Astrocyte (in vitro differentiated cells and primary cell): ENCODE measurements around the gene CTBP1. TPM values are rescaled to one million over a fixed set of nuclear protein-coding genes. Genes with fewer than 3 reads are reported as not detected.
A peak's percentile ranks its signal among the peaks of the same experiment; 100 is the strongest.

ENCODE experiments used
- DNase-seq: peaks from one replicate; pipeline ENCODE4 v3.0.0-alpha.2; 2010; ENCODE audit warnings: low read depth
- FAIRE-seq: peaks from 2 replicates; lab custom pipeline; 2011; peaks lifted over from hg19 to GRCh38; lab: Jason Lieb, UNC
- H2AFZ ChIP-seq: 2 replicates; pipeline ENCODE4 v1.6.0; 2012; ENCODE audit warnings: low read depth, low read length, inconsistent platforms
- H3K27ac ChIP-seq: 2 replicates; pipeline ENCODE4 v1.5.1; 2011; ENCODE audit warnings: low read depth, low read length, inconsistent platforms
- H3K27me3 ChIP-seq: 2 replicates; pipeline ENCODE4 v1.6.0; 2011; ENCODE audit warnings: low read length, inconsistent platforms; ENCODE audit not compliant: insufficient read depth
- H3K36me3 ChIP-seq: 2 replicates; pipeline ENCODE4 v1.5.1; 2011; ENCODE audit warnings: low read length, inconsistent platforms; ENCODE audit not compliant: insufficient read depth
- H3K4me1 ChIP-seq: 2 replicates; pipeline ENCODE4 v1.5.1; 2011; ENCODE audit warnings: low read length, inconsistent platforms; ENCODE audit not compliant: insufficient read depth
- H3K4me2 ChIP-seq: 2 replicates; pipeline ENCODE4 v1.6.0; 2012; ENCODE audit warnings: low read length, inconsistent platforms
- H3K4me3 ChIP-seq: 2 replicates; pipeline ENCODE4 v1.5.1; 2011; ENCODE audit warnings: low read depth, mild to moderate bottlenecking, low read length, inconsistent platforms; ENCODE audit not compliant: insufficient read depth
- H3K79me2 ChIP-seq: 2 replicates; pipeline ENCODE4 v1.6.0; 2012; ENCODE audit warnings: mild to moderate bottlenecking, low read length, inconsistent platforms; ENCODE audit not compliant: insufficient read depth
- H3K9ac ChIP-seq: 2 replicates; pipeline ENCODE4 v1.6.0; 2012; ENCODE audit warnings: mild to moderate bottlenecking, low read length, inconsistent platforms
- H3K9me3 ChIP-seq: 2 replicates; pipeline ENCODE4 v1.5.1; 2012; ENCODE audit warnings: low read depth, mild to moderate bottlenecking, low read length, inconsistent platforms; ENCODE audit not compliant: insufficient read depth
- H4K20me1 ChIP-seq: 2 replicates; pipeline ENCODE4 v1.6.0; 2012; ENCODE audit warnings: low read length, inconsistent platforms; ENCODE audit not compliant: insufficient read depth
- H3K27ac Mint-ChIP-seq: one replicate; pipeline ENCODE4 v1.8.0; 2021; ENCODE audit warnings: mild to moderate bottlenecking, mixed read lengths; ENCODE audit not compliant: unreplicated experiment
- H3K27me3 Mint-ChIP-seq: one replicate; pipeline ENCODE4 v1.8.0; 2021; ENCODE audit warnings: low read depth, mixed read lengths; ENCODE audit not compliant: unreplicated experiment
- H3K36me3 Mint-ChIP-seq: one replicate; pipeline ENCODE4 v1.8.0; 2021; ENCODE audit warnings: low read depth, mixed read lengths; ENCODE audit not compliant: unreplicated experiment
- H3K4me1 Mint-ChIP-seq: one replicate; pipeline ENCODE4 v1.8.0; 2021; ENCODE audit warnings: low read depth, mixed read lengths; ENCODE audit not compliant: unreplicated experiment
- H3K4me3 Mint-ChIP-seq: one replicate; pipeline ENCODE4 v1.8.0; 2021; ENCODE audit warnings: mild to moderate bottlenecking, moderate library complexity, mixed read lengths; ENCODE audit not compliant: unreplicated experiment
- H3K9me3 Mint-ChIP-seq: one replicate; pipeline ENCODE4 v1.8.0; 2021; ENCODE audit warnings: mild to moderate bottlenecking, mixed read lengths; ENCODE audit not compliant: unreplicated experiment
- CTCF ChIP-seq: IDR thresholded peaks from 2 replicates; pipeline ENCODE4 v1.5.1; 2011; ENCODE audit warnings: low read depth, mild to moderate bottlenecking, inconsistent platforms, low read length, moderate library complexity; ENCODE audit not compliant: insufficient read depth
- EZH2 ChIP-seq: IDR thresholded peaks from 2 replicates; pipeline ENCODE4 v1.6.1; 2012; ENCODE audit warnings: mild to moderate bottlenecking, low read length, inconsistent platforms; ENCODE audit not compliant: insufficient read depth
- total RNA-seq: library from RNA; stranded (reverse); gene quantifications from 2 replicates; pipeline ENCODE4 v1.2.1, GENCODE V29; 2021

CTBP1 gene
- total RNA-seq, 1 donor from 2014 or later: 136 TPM

GRCh38 chr4:1164956-1165545 is 83.9 kb downstream of the CTBP1 start:
- TF ChIP-seq CTCF (no peak), EZH2 (no peak)
- Mint-ChIP-seq H3K27me3 (peaks cover 31% of the 10 kb centered on the region), H3K36me3 (peaks cover 9% of the 10 kb centered on the region), H3K4me3 (no peak overlapping the region), H3K9me3 (no peaks in the 10 kb centered on the region), H3K4me1 (peaks cover 3% of the 10 kb centered on the region), H3K27ac (peak overlapping the region; percentile 82)
- Histone ChIP-seq H3K27me3 (peaks cover 8% of the 10 kb centered on the region), H3K36me3 (no peaks in the 10 kb centered on the region), H3K79me2 (no peaks in the 10 kb centered on the region), H3K9me3 (no peaks in the 10 kb centered on the region), H3K4me2 (no peak overlapping the region), H3K27ac (no peak overlapping the region), H3K9ac (no peak overlapping the region), H4K20me1 (peaks cover 2% of the 10 kb centered on the region), H2AFZ (no peak overlapping the region), H3K4me1 (peaks cover 4% of the 10 kb centered on the region), H3K4me3 (no peak overlapping the region)
- FAIRE-seq: no peak
- DNase-seq: no peak

GRCh38 chr4:1164444-1164843 is 84.5 kb downstream of the CTBP1 start:
- no peaks in the 10 kb centered on the region for H3K79me2 ChIP-seq
- Mint-ChIP-seq H3K27me3 (peaks cover 30% of the 10 kb centered on the region), H3K4me1 (peaks cover 3% of the 10 kb centered on the region), H3K9me3 (no peaks in the 10 kb centered on the region), H3K36me3 (peaks cover 8% of the 10 kb centered on the region), H3K4me3 (no peak overlapping the region), H3K27ac (no peak overlapping the region)
- H3K4me2 ChIP-seq: no peak overlapping the region
- peaks cover 4% of the 10 kb centered on the region for H3K4me1 ChIP-seq
- no peaks in the 10 kb centered on the region for H3K36me3 ChIP-seq
- H3K27ac ChIP-seq: no peak overlapping the region
- H3K9ac ChIP-seq: no peak overlapping the region
- FAIRE-seq (no peak), DNase-seq (no peak)
- peaks cover 5% of the 10 kb centered on the region for H3K27me3 ChIP-seq
- no peak overlapping the region for H3K4me3 ChIP-seq
- no peaks in the 10 kb centered on the region for H3K9me3 ChIP-seq
- H4K20me1 ChIP-seq: no peaks in the 10 kb centered on the region
- TF ChIP-seq CTCF (no peak), EZH2 (no peak)
- H2AFZ ChIP-seq: no peak overlapping the region

- Histone ChIP-seq H3K9ac (no peak overlapping the region), H3K9me3 (no peaks in the 10 kb centered on the region), H2AFZ (no peak overlapping the region), H3K27ac (no peak overlapping the region), H3K4me3 (no peak overlapping the region), H3K79me2 (no peaks in the 10 kb centered on the region), H4K20me1 (no peaks in the 10 kb centered on the region), H3K4me2 (no peak overlapping the region), H3K27me3 (peaks cover 7% of the 10 kb centered on the region), H3K4me1 (peaks cover 4% of the 10 kb centered on the region), H3K36me3 (no peaks in the 10 kb centered on the region)
- Mint-ChIP-seq H3K27me3 (peaks cover 28% of the 10 kb centered on the region), H3K36me3 (peaks cover 8% of the 10 kb centered on the region), H3K4me1 (peaks cover 3% of the 10 kb centered on the region), H3K4me3 (no peak overlapping the region), H3K9me3 (no peaks in the 10 kb centered on the region), H3K27ac (no peak overlapping the region)
- no peak for DNase-seq
- FAIRE-seq: no peak
- TF ChIP-seq EZH2 (no peak), CTCF (no peak)
These were observed 84.9 kb downstream of the CTBP1 start for GRCh38 chr4:1164040-1164439.
